Measurements from ENCODE around the gene DDX42. TPM values are rescaled to one million over a fixed set of nuclear protein-coding genes. Genes with fewer than 3 reads are reported as not detected.

The DDX42 gene
- total RNA-seq, 1 donor from 2014 or later: 37.5 TPM

- Histone ChIP-seq H3K27me3 (no peaks in the 10 kb centered on the region), H3K4me1 (peaks cover 22 to 35% of the 10 kb centered on the region in 2 donors), H3K4me3 (peak overlapping the region in 1 of 2 donors; percentile 98), H3K36me3 (no peaks in the 10 kb centered on the region), H3K27ac (peak overlapping the region; percentile 89 to 97), H3K9me3 (no peaks in the 10 kb centered on the region)
- TF ChIP-seq CTCF (IDR thresholded peaks at IDR 0.05): no peak
- DNase-seq (ENCODE audit: low spot score in 2 of 2): no peak
- intact Hi-C loops (cut with DNase I): loop anchor here (1.0 kb wide), 1 partner anchor 17 kb away; the partner anchor contains the start of genes FTSJ3 and PSMC5
Observed at GRCh38 chr17:63843910-63844677, 70.1 kb downstream of the DDX42 start.

GRCh38 chr17:63845509-63845908 is 71.5 kb downstream of the DDX42 start:
- no peaks in the 10 kb centered on the region for H3K9me3 ChIP-seq
- no peak for DNase-seq (ENCODE audit: low spot score in 2 of 2)
- H3K4me1 ChIP-seq: peaks cover 15 to 22% of the 10 kb centered on the region in 2 donors
- intact Hi-C loops (cut with DNase I): no loop called here
- H3K27ac ChIP-seq: no peak overlapping the region
- no peaks in the 10 kb centered on the region for H3K36me3 ChIP-seq
- H3K27me3 ChIP-seq: no peaks in the 10 kb centered on the region
- no peak overlapping the region for H3K4me3 ChIP-seq
- no peak for TF ChIP-seq CTCF (IDR thresholded peaks at IDR 0.05)

- no peaks in the 10 kb centered on the region for H3K9me3 ChIP-seq
- intact Hi-C loops (cut with DNase I): no loop called here
Observed at GRCh38 chr17:63847525-63848249, 73.7 kb downstream of the DDX42 start.

GRCh38 chr17:63848834-63849689 is 75.1 kb downstream of the DDX42 start:
- peak overlapping the region; percentile 36 to 41 for H3K27ac ChIP-seq
- peak; percentile 69 to 95 for DNase-seq (ENCODE audit: low spot score in 2 of 2)
- no peaks in the 10 kb centered on the region for H3K36me3 ChIP-seq
- peak; percentile 73 to 84 (median 84) for TF ChIP-seq CTCF (IDR thresholded peaks at IDR 0.05)
- intact Hi-C loops (cut with DNase I): no loop called here
- peaks cover 3 to 5% of the 10 kb centered on the region in 2 donors for H3K4me1 ChIP-seq
- H3K27me3 ChIP-seq: no peaks in the 10 kb centered on the region
- peak overlapping the region; percentile 23 to 56 for H3K4me3 ChIP-seq
- H3K9me3 ChIP-seq: no peaks in the 10 kb centered on the region

More at GRCh38 chr17:63847525-63848249, 73.7 kb downstream of the DDX42 start:
- no peak for TF ChIP-seq CTCF (IDR thresholded peaks at IDR 0.05)
- H3K4me3 ChIP-seq: no peak overlapping the region
- H3K27me3 ChIP-seq: no peaks in the 10 kb centered on the region
- H3K4me1 ChIP-seq: peaks cover 7 to 10% of the 10 kb centered on the region in 2 donors
- no peaks in the 10 kb centered on the region for H3K36me3 ChIP-seq
- no peak for DNase-seq (ENCODE audit: low spot score in 2 of 2)
- H3K27ac ChIP-seq: no peak overlapping the region

- H3K36me3 ChIP-seq: no peaks in the 10 kb centered on the region
- peaks cover 3 to 4% of the 10 kb centered on the region in 2 donors for H3K4me1 ChIP-seq
- no peak for DNase-seq (ENCODE audit: low spot score in 2 of 2)
- H3K27me3 ChIP-seq: no peaks in the 10 kb centered on the region
- TF ChIP-seq CTCF (IDR thresholded peaks at IDR 0.05): no peak
- H3K27ac ChIP-seq: no peak overlapping the region
- no peaks in the 10 kb centered on the region for H3K9me3 ChIP-seq
- intact Hi-C loops (cut with DNase I): no loop called here
- H3K4me3 ChIP-seq: no peak overlapping the region
Observed at GRCh38 chr17:63850401-63850800, 76.4 kb downstream of the DDX42 start.

All from ascending aorta (tissue), 2 donors.